MCF 10A (cell line): ENCODE data around the gene A4GALT. TPM values are rescaled to one million over a fixed set of nuclear protein-coding genes. Genes with fewer than 3 reads are reported as not detected.
"Not testable (repeated sequence)": the region's sequence is repeated elsewhere in the genome, so short reads cannot be mapped to it uniquely, and the experiment has no call there.

Source experiments
- BruUV-seq: library from RNA; stranded (reverse); fragments of 400-500 nt; replicated peaks from 2 replicates; lab custom pipeline; 2021; lab: Mats Ljungman, UMichigan
- CTCF ChIA-PET: fragments of 300-600 bp; sonication (Branson Sonifier 250); formaldehyde crosslinking; extraction: SDS; loops from one replicate; lab custom pipeline; 2021; ENCODE audit warnings: antibody characterized with exemption, inconsistent platforms; lab: Yijun Ruan, JAX
- POLR2A ChIA-PET: fragments of 300-600, 350-650 bp; sonication (Branson Sonifier 250); formaldehyde crosslinking; extraction: SDS; loops from one replicate; lab custom pipeline; 2020; ENCODE audit warnings: antibody characterized with exemption, inconsistent platforms; lab: Yijun Ruan, JAX
- DNase-seq: peaks from one replicate; pipeline ENCODE4 v3.0.0-alpha.2; 2018; ENCODE audit not compliant: unreplicated experiment
- H3K27ac Mint-ChIP-seq: one replicate; pipeline ENCODE4 v1.8.0; 2022; ENCODE audit warnings: mild to moderate bottlenecking, low read depth, mixed read lengths; ENCODE audit not compliant: unreplicated experiment
- H3K27me3 Mint-ChIP-seq: one replicate; pipeline ENCODE4 v1.8.0; 2022; ENCODE audit warnings: mixed read lengths; ENCODE audit not compliant: insufficient read depth, unreplicated experiment
- H3K36me3 Mint-ChIP-seq: one replicate; pipeline ENCODE4 v1.8.0; 2022; ENCODE audit warnings: mild to moderate bottlenecking, moderate library complexity, mixed read lengths; ENCODE audit not compliant: insufficient read depth, unreplicated experiment
- H3K4me1 Mint-ChIP-seq: one replicate; pipeline ENCODE4 v1.8.0; 2022; ENCODE audit warnings: mixed read lengths; ENCODE audit not compliant: insufficient read depth, unreplicated experiment
- H3K4me3 Mint-ChIP-seq: one replicate; pipeline ENCODE4 v1.8.0; 2022; ENCODE audit warnings: mild to moderate bottlenecking, moderate library complexity, mixed read lengths; ENCODE audit not compliant: unreplicated experiment
- H3K9me3 Mint-ChIP-seq: one replicate; pipeline ENCODE4 v1.8.0; 2022; ENCODE audit warnings: mixed read lengths; ENCODE audit not compliant: unreplicated experiment
- intact Hi-C: fragments of 100-400 bp; cut with micrococcal nuclease; formaldehyde crosslinking; loops from 2 replicates; pipeline ENCODE4 v1.14.1; 2022
- total RNA-seq: library from RNA; stranded (reverse); gene quantifications from 2 replicates; pipeline ENCODE4 v1.2.3, GENCODE V29; 2022
- TF ChIP-seq, protein P1 (sequence below): fragments of 200-600 bp; IDR thresholded peaks from one replicate; pipeline ENCODE4 v1.8.0; 2022; ENCODE audit warnings: antibody characterized with exemption, mild to moderate bottlenecking; ENCODE audit not compliant: unreplicated experiment

The A4GALT gene
- total RNA-seq, 1 experiment from 2014 or later: 8.7 TPM

DNA sequence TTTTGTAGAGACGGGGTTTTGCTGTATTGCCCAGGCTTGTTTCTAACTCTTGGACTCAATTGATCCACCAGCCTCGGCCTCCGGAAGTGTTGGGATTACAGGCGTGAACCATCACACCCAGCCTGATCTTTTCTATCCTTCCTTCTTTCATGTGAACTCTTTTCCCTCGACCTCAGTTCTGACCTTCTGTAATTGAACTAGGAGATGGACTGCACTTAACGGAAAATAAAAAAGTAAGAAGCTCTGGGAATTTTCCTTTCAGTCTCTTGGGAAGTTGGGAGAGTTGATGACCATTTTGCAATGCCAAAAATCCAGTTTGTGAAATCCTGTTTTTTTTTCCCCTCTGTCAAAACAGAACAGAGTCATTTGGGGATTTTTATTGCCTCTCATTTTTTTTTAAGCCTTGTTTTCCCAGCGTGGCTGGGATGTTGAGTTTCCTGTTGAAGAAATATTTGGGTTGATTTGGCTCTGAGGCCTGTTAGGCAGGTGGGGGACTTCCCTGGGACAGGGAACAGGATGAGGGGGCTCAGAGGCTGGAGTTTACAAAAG, 44.5 kb downstream of the A4GALT start:
- no TSS peak for BruUV-seq
- no peak overlapping the region for H3K4me3 Mint-ChIP-seq
- H3K4me1 Mint-ChIP-seq: peaks cover 9% of the 10 kb centered on the region
- TF ChIP-seq, protein P1, sequence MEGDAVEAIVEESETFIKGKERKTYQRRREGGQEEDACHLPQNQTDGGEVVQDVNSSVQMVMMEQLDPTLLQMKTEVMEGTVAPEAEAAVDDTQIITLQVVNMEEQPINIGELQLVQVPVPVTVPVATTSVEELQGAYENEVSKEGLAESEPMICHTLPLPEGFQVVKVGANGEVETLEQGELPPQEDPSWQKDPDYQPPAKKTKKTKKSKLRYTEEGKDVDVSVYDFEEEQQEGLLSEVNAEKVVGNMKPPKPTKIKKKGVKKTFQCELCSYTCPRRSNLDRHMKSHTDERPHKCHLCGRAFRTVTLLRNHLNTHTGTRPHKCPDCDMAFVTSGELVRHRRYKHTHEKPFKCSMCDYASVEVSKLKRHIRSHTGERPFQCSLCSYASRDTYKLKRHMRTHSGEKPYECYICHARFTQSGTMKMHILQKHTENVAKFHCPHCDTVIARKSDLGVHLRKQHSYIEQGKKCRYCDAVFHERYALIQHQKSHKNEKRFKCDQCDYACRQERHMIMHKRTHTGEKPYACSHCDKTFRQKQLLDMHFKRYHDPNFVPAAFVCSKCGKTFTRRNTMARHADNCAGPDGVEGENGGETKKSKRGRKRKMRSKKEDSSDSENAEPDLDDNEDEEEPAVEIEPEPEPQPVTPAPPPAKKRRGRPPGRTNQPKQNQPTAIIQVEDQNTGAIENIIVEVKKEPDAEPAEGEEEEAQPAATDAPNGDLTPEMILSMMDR: no peak
- H3K27me3 Mint-ChIP-seq: no peaks in the 10 kb centered on the region
- H3K27ac Mint-ChIP-seq: peak overlapping the region; percentile 90
- CTCF ChIA-PET: no interaction called here
- H3K36me3 Mint-ChIP-seq: peaks cover 7% of the 10 kb centered on the region
- peak; percentile 72 for DNase-seq
- POLR2A ChIA-PET: interaction anchor here (0.5 to 1.5 kb wide), 4 partner anchors 9 to 235 kb away, joined by 3 read pairs; no protein-coding TSS in a partner anchor
- H3K9me3 Mint-ChIP-seq: no peaks in the 10 kb centered on the region
- intact Hi-C loops: no loop called here

GRCh38 chr22:42673898-42674401, 46.7 kb downstream of the A4GALT start:
- DNase-seq: peak; percentile 35
- Mint-ChIP-seq H3K36me3 (peaks cover 7% of the 10 kb centered on the region), H3K27ac (no peak overlapping the region), H3K27me3 (no peaks in the 10 kb centered on the region), H3K4me1 (no peaks in the 10 kb centered on the region), H3K4me3 (no peak overlapping the region), H3K9me3 (no peaks in the 10 kb centered on the region)
- no TSS peak for BruUV-seq
- ChIA-PET POLR2A (interaction anchor here (1.1 kb wide), 1 partner anchor 9 kb away, joined by 3 read pairs; no protein-coding TSS in a partner anchor), CTCF (interaction anchor here (1.2 to 1.7 kb wide), 2 partner anchors 11 to 13 kb away, joined by 3 to 4 read pairs; no protein-coding TSS in a partner anchor)
- TF ChIP-seq, protein P1: no peak
- intact Hi-C loops: no loop called here

DNA sequence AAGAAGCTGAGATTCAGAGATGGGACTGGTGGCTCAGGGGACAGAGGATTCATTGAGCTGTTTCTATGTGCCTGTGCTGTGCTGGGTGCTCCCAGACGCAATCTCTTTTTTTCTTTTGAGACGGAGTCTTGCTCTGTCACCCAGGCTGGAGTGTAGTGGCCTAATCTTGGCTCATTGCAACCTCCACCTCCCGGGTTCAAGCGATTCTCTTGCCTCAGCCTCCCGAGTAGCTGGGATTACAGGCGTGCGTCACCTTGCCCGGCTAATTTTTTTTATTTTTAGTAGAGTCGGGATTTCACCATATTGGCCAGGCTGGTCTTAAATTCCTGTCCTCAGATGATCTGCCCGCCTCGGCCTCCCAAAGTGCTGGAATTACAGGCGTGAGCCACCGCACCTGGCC, 47.6 kb downstream of the A4GALT start:
- BruUV-seq, H3K36me3 Mint-ChIP-seq, H3K4me3 Mint-ChIP-seq, H3K9me3 Mint-ChIP-seq, H3K27me3 Mint-ChIP-seq, intact Hi-C loops, H3K4me1 Mint-ChIP-seq, H3K27ac Mint-ChIP-seq, DNase-seq: not testable (repeated sequence)
- POLR2A ChIA-PET: interaction anchor here (1.1 kb wide), 1 partner anchor 10 kb away, joined by 3 read pairs; no protein-coding TSS in a partner anchor
- CTCF ChIA-PET: interaction anchor here (1.0 to 1.4 kb wide), 3 partner anchors 10 to 130 kb away, joined by 3 to 5 read pairs (median 4); no protein-coding TSS in a partner anchor

- POLR2A ChIA-PET: interaction anchor here (0.6 to 0.7 kb wide), 2 partner anchors 14 to 419 kb away, joined by 3 to 4 read pairs; no protein-coding TSS in a partner anchor
- intact Hi-C loops: no loop called here
- DNase-seq: no peak
- CTCF ChIA-PET: interaction anchor here (0.5 to 0.6 kb wide), 3 partner anchors 10 to 470 kb away, joined by 4 to 8 read pairs (median 4); no protein-coding TSS in a partner anchor
- BruUV-seq: no TSS peak
- H3K9me3 Mint-ChIP-seq: no peaks in the 10 kb centered on the region
- H3K36me3 Mint-ChIP-seq: peaks cover 7% of the 10 kb centered on the region
- no peaks in the 10 kb centered on the region for H3K27me3 Mint-ChIP-seq
- no peak overlapping the region for H3K4me3 Mint-ChIP-seq
- H3K4me1 Mint-ChIP-seq: no peaks in the 10 kb centered on the region
- TF ChIP-seq, protein P1: no peak
- no peak overlapping the region for H3K27ac Mint-ChIP-seq
These were observed 49.6 kb downstream of the A4GALT start for GRCh38 chr22:42670921-42671709.
